HTR-8/SVneo (cell line): ENCODE results near the gene CLHC1.
A peak's percentile ranks its signal among the peaks of the same experiment; 100 is the strongest.

Experiments used
- DNase-seq: peaks from one replicate; pipeline ENCODE4 v3.0.0; 2011; ENCODE audit warnings: low spot score, mixed read lengths; ENCODE audit not compliant: insufficient read length
- FAIRE-seq: peaks from 2 replicates; lab custom pipeline; 2011; peaks lifted over from hg19 to GRCh38; lab: Jason Lieb, UNC

Gene CLHC1

GRCh38 chr2:55175254-55176093, 56.6 kb downstream of the CLHC1 start:
- FAIRE-seq = no peak
- peak; percentile 67 for DNase-seq

- DNase-seq (no peak), FAIRE-seq (no peak)
These were observed 58.5 kb downstream of the CLHC1 start for GRCh38 chr2:55173438-55174054.

GRCh38 chr2:55169915-55170314, 62.2 kb downstream of the CLHC1 start:
- FAIRE-seq (no peak), DNase-seq (no peak)

GRCh38 chr2:55169359-55169758, 62.7 kb downstream of the CLHC1 start:
- no peak for FAIRE-seq
- no peak for DNase-seq

- peak; percentile 70 for DNase-seq
- FAIRE-seq = peak; percentile 40
These were observed 63.6 kb downstream of the CLHC1 start for GRCh38 chr2:55168221-55169154.

GRCh38 chr2:55165626-55166025, 66.5 kb downstream of the CLHC1 start:
- FAIRE-seq (no peak), DNase-seq (peak; percentile 67)

- DNase-seq (no peak), FAIRE-seq (no peak)
These were observed 67.3 kb downstream of the CLHC1 start for GRCh38 chr2:55164534-55165480.

GRCh38 chr2:55163941-55164390, 68.1 kb downstream of the CLHC1 start:
- no peak for DNase-seq
- no peak for FAIRE-seq

- no peak for DNase-seq
- no peak for FAIRE-seq
These were observed 68.8 kb downstream of the CLHC1 start for GRCh38 chr2:55163274-55163721.

GRCh38 chr2:55162284-55163006, 69.6 kb downstream of the CLHC1 start:
- FAIRE-seq = no peak
- DNase-seq = no peak

GRCh38 chr2:55161295-55162210, 70.5 kb downstream of the CLHC1 start:
- FAIRE-seq (no peak), DNase-seq (no peak)

- DNase-seq = no peak
- no peak for FAIRE-seq
These were observed 71.7 kb downstream of the CLHC1 start for GRCh38 chr2:55160422-55160821.

GRCh38 chr2:55159752-55160151, 72.3 kb downstream of the CLHC1 start:
- no peak for FAIRE-seq
- no peak for DNase-seq

- FAIRE-seq (no peak), DNase-seq (no peak)
These were observed 72.9 kb downstream of the CLHC1 start for GRCh38 chr2:55159037-55159651.

- no peak for FAIRE-seq
- no peak for DNase-seq
These were observed 73.8 kb downstream of the CLHC1 start for GRCh38 chr2:55158111-55158814.

GRCh38 chr2:55157474-55157884, 74.6 kb downstream of the CLHC1 start:
- DNase-seq (no peak), FAIRE-seq (no peak)

- no peak for DNase-seq
- no peak for FAIRE-seq
These were observed 75.1 kb downstream of the CLHC1 start for GRCh38 chr2:55156984-55157383.
